ENCODE data around the gene NSMCE1. TPM values are rescaled to one million over a fixed set of nuclear protein-coding genes. Genes with fewer than 3 reads are reported as not detected.
A peak's percentile ranks its signal among the peaks of the same experiment; 100 is the strongest.

Gene NSMCE1
- total RNA-seq, 8 experiments from 2014 or later = 52.1 to 81.8 (median 59.5) TPM

DNA sequence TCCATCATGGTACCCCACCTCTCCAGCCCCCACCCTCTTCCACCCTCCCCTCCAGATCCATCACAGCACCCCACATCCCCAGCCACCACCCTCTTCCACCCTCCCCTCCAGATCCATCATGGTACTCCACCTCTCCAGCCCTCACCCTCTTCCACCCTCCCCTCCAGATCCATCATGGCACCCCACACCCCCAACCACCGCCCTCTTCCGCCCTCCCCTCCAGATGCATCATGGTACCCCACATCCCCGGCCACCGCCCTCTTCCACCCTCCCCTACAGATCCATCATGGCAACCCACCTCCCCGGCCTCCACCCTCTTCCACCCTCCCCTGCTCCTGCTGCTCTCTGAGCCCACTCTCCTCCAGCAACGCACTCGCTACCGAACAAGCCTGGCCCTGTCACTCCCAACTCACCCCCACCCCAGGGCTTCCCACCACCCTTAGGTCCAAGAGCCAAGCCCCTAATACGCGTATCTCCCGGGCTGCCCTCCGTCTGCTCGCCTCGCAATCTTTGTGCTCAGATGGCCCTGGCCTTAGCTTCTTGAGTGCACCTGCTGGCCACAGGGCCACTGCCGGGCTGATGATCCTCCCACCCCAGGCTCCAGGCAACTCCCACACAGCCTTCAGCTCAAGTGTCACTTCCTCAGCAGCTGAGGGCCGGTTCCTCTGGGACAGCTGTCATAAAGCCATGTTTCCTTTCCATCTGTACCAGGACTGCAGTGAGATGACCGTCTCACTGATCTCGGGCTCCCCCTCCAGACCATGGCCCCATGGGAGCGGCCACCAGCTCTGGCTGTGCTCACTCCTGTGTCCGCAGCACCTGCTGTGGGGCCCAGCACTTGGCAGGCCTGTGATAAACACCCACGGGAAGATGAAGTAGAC is 39.7 kb downstream of the NSMCE1 start:
- ATAC-seq (replicated peaks in 6 of 8) = peak in 5 of 8 experiments; percentile 62 to 93 (median 91)
- Histone ChIP-seq H3K27ac (peak overlapping the region in 1 of 2 donors; percentile 74), H3K4me1 (replicated peaks in 1 of 2) (peaks cover 0 to 9% of the 10 kb centered on the region in 2 donors), H3K4me3 (no peak overlapping the region)
- in situ Hi-C loops (cut with MboI; ENCODE audit: low pct_unique_long_range_greater_than_20kb in 2 of 9, low sequenced_read_pairs in 9 of 9, unreplicated experiment in 9 of 9) = loop anchor here in 1 of 9 experiments (25.0 kb wide), 1 partner anchor 233 kb away; no protein-coding TSS in a partner anchor
- 60 to 100% (median 90%) methylated on average over 1 to 11 of the region's 21 CpGs; no CpG with 5 or more reads in 3 of the 10 experiments for WGBS, 10 experiments

DNA sequence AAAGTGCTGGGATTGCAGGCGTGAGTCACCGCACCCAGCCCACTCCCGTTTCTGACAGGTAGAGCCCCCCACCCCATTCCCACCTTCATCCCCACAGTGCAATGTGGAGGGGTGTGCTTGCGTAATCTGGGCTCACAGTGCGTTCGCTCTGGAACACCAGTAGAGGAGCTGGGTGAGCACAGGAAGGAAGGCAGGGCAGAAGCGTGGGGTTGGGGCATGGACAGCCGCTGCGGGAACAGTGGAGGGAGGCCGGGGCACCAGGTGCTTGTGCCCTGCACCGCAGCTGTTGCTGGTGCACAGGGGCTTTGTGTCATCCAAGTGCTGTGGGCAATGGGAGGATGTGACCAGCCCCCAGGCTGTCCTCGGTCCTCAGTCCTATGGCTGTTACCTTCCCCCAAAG is 40.5 kb downstream of the NSMCE1 start:
- no peak overlapping the region for H3K27ac ChIP-seq
- no peak overlapping the region for H3K4me3 ChIP-seq
- ATAC-seq (replicated peaks in 6 of 8) = no peak
- in situ Hi-C loops (cut with MboI; ENCODE audit: low pct_unique_long_range_greater_than_20kb in 2 of 9, low sequenced_read_pairs in 9 of 9, unreplicated experiment in 9 of 9) = loop anchor here in 1 of 9 experiments (25.0 kb wide), 1 partner anchor 234 kb away; no protein-coding TSS in a partner anchor
- H3K4me1 ChIP-seq (replicated peaks in 1 of 2) = peaks cover 0 to 9% of the 10 kb centered on the region in 2 donors
- 100% methylated on average over 1 to 3 of the region's 12 CpGs; no CpG with 5 or more reads in 8 of the 10 experiments for WGBS, 10 experiments

DNA sequence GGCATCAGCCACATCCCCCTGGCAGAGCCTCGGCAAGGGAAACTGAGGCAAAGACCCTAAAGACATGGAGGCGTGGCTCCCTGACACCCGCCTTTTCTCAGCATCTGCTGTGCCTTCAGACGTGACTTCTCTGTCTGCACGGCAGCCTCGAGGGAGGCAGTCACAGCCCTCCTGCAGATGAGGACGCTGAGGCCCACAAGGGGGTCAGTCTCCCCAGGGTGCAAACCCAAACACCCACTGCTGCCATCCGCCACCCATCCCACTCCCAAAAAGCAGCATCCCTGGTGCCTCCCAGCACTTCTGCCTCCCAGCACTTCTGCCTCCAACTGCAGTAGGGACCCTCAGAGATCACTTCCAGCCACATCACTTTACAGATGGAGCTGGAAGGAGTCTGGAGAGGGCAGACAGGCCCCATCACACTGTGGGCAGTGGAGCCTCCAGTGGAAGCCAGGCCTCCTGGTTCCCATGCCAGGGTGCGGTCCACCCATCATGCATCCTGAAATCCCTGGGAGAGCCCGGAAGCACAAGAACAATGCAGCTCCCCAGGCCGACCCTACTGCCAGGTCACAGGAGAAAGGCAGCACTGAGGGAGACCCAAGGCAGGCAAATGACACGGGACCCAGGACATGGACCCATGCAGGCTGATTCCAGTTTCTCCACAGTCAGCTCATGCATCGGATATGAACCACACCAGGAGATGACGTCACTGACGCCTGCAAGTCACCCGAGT is 41.4 kb downstream of the NSMCE1 start:
- peak in 1 of 8 experiments; percentile 23 for ATAC-seq (replicated peaks in 6 of 8)
- in situ Hi-C loops (cut with MboI; ENCODE audit: low pct_unique_long_range_greater_than_20kb in 2 of 9, low sequenced_read_pairs in 9 of 9, unreplicated experiment in 9 of 9) = loop anchor here in 1 of 9 experiments (25.0 kb wide), 1 partner anchor 235 kb away; no protein-coding TSS in a partner anchor
- Histone ChIP-seq H3K4me3 (no peak overlapping the region), H3K4me1 (replicated peaks in 1 of 2) (peaks cover 0 to 9% of the 10 kb centered on the region in 2 donors), H3K27ac (no peak overlapping the region)
- WGBS, 10 experiments = 35 to 100% (median 94%) methylated on average over 1 to 8 of the region's 16 CpGs

GRCh38 chr16:27226476-27226875 is 42.1 kb downstream of the NSMCE1 start:
- Histone ChIP-seq H3K4me3 (no peak overlapping the region), H3K4me1 (replicated peaks in 1 of 2) (peaks cover 0 to 9% of the 10 kb centered on the region in 2 donors), H3K27ac (no peak overlapping the region)
- ATAC-seq (replicated peaks in 6 of 8) = no peak
- in situ Hi-C loops (cut with MboI; ENCODE audit: low pct_unique_long_range_greater_than_20kb in 2 of 9, low sequenced_read_pairs in 9 of 9, unreplicated experiment in 9 of 9) = loop anchor here in 1 of 9 experiments (25.0 kb wide), 1 partner anchor 236 kb away; no protein-coding TSS in a partner anchor
- WGBS, 10 experiments = 76 to 87% methylated on average over 4 to 12 of the region's 20 CpGs; no CpG with 5 or more reads in 8 of the 10 experiments

GRCh38 chr16:27225536-27226360 is 42.8 kb downstream of the NSMCE1 start:
- 67 to 96% (median 86%) methylated on average over 3 to 12 of the region's 27 CpGs; no CpG with 5 or more reads in 2 of the 10 experiments for WGBS, 10 experiments
- in situ Hi-C loops (cut with MboI; ENCODE audit: low pct_unique_long_range_greater_than_20kb in 2 of 9, low sequenced_read_pairs in 9 of 9, unreplicated experiment in 9 of 9) = loop anchor here in 1 of 9 experiments (25.0 kb wide), 1 partner anchor 237 kb away; no protein-coding TSS in a partner anchor
- H3K4me3 ChIP-seq = no peak overlapping the region
- H3K27ac ChIP-seq = no peak overlapping the region
- no peak for ATAC-seq (replicated peaks in 6 of 8)
- H3K4me1 ChIP-seq (replicated peaks in 1 of 2) = peaks cover 0 to 9% of the 10 kb centered on the region in 2 donors

- WGBS, 10 experiments = 72 to 100% (median 82%) methylated on average over 3 to 7 of the region's 19 CpGs; no CpG with 5 or more reads in 5 of the 10 experiments
- H3K27ac ChIP-seq = no peak overlapping the region
- no peak for ATAC-seq (replicated peaks in 6 of 8)
- no peak overlapping the region for H3K4me3 ChIP-seq
- in situ Hi-C loops (cut with MboI; ENCODE audit: low pct_unique_long_range_greater_than_20kb in 2 of 9, low sequenced_read_pairs in 9 of 9, unreplicated experiment in 9 of 9) = loop anchor here in 1 of 9 experiments (25.0 kb wide), 1 partner anchor 237 kb away; no protein-coding TSS in a partner anchor
- peaks cover 0 to 9% of the 10 kb centered on the region in 2 donors for H3K4me1 ChIP-seq (replicated peaks in 1 of 2)
These were observed 43.8 kb downstream of the NSMCE1 start for GRCh38 chr16:27224741-27225300.

DNA sequence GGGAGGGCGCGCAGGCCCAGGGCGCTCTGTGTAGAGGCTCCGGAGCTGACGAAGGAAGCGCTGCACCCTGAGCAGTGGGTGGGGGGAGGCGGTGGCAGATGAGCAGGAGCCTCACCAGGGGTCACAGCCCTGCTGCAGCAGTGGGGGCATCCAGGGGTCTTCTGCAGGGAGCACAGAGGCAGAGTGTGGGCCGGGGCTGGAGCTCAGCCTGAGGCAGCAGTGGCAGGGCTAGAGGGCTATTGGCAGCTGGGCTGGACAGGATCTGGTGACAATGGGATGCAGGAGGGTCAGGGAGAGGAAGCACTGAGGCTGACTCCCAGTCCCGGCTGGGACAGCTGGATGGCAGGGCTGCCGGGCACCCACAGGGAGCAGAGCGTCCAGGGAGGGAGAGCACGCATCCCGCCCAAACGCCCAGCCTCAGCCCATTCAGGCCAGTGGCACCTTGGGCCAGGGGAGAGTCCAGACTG is 44.3 kb downstream of the NSMCE1 start:
- H3K4me1 ChIP-seq (replicated peaks in 1 of 2) = peaks cover 0 to 4% of the 10 kb centered on the region in 2 donors
- WGBS, 10 experiments = 91 to 100% (median 100%) methylated on average over 1 to 5 of the region's 14 CpGs; no CpG with 5 or more reads in 6 of the 10 experiments
- no peak overlapping the region for H3K4me3 ChIP-seq
- in situ Hi-C loops (cut with MboI; ENCODE audit: low pct_unique_long_range_greater_than_20kb in 2 of 9, low sequenced_read_pairs in 9 of 9, unreplicated experiment in 9 of 9) = no loop called here
- no peak overlapping the region for H3K27ac ChIP-seq
- ATAC-seq (replicated peaks in 6 of 8) = no peak

GRCh38 chr16:27223701-27224100 is 44.9 kb downstream of the NSMCE1 start:
- WGBS, 10 experiments = 100% methylated on average over 1 to 2 of the region's 6 CpGs; no CpG with 5 or more reads in 7 of the 10 experiments
- in situ Hi-C loops (cut with MboI; ENCODE audit: low pct_unique_long_range_greater_than_20kb in 2 of 9, low sequenced_read_pairs in 9 of 9, unreplicated experiment in 9 of 9) = no loop called here
- Histone ChIP-seq H3K4me3 (no peak overlapping the region), H3K4me1 (replicated peaks in 1 of 2) (no peaks in the 10 kb centered on the region), H3K27ac (no peak overlapping the region)
- no peak for ATAC-seq (replicated peaks in 6 of 8)

GRCh38 chr16:27223226-27223610 is 45.4 kb downstream of the NSMCE1 start:
- H3K27ac ChIP-seq = no peak overlapping the region
- ATAC-seq (replicated peaks in 6 of 8) = peak in 1 of 8 experiments; percentile 21
- no peaks in the 10 kb centered on the region for H3K4me1 ChIP-seq (replicated peaks in 1 of 2)
- H3K4me3 ChIP-seq = no peak overlapping the region
- 0 to 100% (median 82%) methylated on average over 1 to 4 of the region's 8 CpGs; no CpG with 5 or more reads in 6 of the 10 experiments for WGBS, 10 experiments
- in situ Hi-C loops (cut with MboI; ENCODE audit: low pct_unique_long_range_greater_than_20kb in 2 of 9, low sequenced_read_pairs in 9 of 9, unreplicated experiment in 9 of 9) = no loop called here

DNA sequence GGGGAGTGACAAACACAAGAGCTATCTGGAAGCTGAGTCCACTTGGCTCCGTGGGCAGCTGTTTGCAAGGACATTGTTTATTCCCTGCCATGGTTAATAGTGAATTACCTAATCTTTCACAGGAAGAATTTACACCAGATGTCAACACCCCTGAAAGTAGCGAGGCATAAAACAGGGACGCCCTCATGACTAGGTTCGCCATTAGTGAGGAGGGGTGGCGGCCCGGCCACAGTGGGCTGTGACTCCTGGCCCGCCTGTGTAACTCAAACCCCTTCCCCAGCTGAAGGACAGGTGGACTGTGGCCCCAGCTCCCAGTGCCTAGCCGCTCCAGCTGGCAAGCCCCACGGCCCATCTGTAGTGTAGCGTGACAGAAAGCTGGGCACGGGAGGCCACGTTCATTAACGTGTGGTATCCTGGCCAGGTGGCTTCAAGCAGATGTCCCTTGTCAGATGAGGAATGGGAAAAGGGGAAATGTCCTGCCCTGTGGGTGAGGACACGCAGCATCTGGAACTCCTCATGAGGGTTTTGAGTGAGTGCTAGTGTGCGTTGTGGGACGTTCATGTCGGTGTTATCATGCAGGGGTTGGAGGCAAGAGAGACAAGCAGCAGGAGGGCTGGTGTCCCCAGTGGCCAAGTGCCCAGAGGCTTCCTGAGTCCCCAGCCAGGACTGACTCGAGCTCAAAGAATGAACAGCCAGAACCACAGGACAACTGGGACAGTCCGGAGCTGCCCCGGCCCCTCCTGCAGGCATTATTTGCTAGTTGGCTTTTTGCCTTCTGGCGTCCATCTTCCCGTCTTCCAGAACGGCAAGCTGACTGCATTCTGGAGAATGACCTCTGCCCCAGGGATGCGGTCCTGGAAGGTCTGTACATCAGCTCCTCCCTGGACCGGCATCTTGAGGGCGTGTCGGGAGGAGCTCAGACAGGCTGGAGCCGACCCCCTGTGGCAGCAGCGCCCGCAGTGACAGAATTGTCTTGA is 46.0 kb downstream of the NSMCE1 start:
- 0 to 94% (median 75%) methylated on average over 1 to 19 of the region's 30 CpGs; no CpG with 5 or more reads in 2 of the 10 experiments for WGBS, 10 experiments
- H3K4me1 ChIP-seq (replicated peaks in 1 of 2) = peaks cover 0 to 3% of the 10 kb centered on the region in 2 donors
- no peak overlapping the region for H3K4me3 ChIP-seq
- H3K27ac ChIP-seq = no peak overlapping the region
- in situ Hi-C loops (cut with MboI; ENCODE audit: low pct_unique_long_range_greater_than_20kb in 2 of 9, low sequenced_read_pairs in 9 of 9, unreplicated experiment in 9 of 9) = no loop called here
- ATAC-seq (replicated peaks in 6 of 8) = peak in 4 of 8 experiments; percentile 14 to 76 (median 60)

Measured in motor neuron (in vitro differentiated cells).